Forelimb muscle (tissue), 1 donor: Measurements from ENCODE around the gene ACTRT2. TPM values are rescaled to one million over a fixed set of nuclear protein-coding genes. Genes with fewer than 3 reads are reported as not detected.

Experiments used
- DNase-seq: peaks from one replicate; pipeline ENCODE4 v3.0.0-alpha.2; 2013; ENCODE audit warnings: low read depth
- polyA plus RNA-seq: library from polyadenylated mRNA; unstranded; fragments of 120-200 nt; gene quantifications from one replicate; pipeline ENCODE4 v1.2.1, GENCODE V29; 2013; ENCODE audit not compliant: insufficient read length

ACTRT2 gene
- polyA plus RNA-seq, 1 donor = not detected

DNA sequence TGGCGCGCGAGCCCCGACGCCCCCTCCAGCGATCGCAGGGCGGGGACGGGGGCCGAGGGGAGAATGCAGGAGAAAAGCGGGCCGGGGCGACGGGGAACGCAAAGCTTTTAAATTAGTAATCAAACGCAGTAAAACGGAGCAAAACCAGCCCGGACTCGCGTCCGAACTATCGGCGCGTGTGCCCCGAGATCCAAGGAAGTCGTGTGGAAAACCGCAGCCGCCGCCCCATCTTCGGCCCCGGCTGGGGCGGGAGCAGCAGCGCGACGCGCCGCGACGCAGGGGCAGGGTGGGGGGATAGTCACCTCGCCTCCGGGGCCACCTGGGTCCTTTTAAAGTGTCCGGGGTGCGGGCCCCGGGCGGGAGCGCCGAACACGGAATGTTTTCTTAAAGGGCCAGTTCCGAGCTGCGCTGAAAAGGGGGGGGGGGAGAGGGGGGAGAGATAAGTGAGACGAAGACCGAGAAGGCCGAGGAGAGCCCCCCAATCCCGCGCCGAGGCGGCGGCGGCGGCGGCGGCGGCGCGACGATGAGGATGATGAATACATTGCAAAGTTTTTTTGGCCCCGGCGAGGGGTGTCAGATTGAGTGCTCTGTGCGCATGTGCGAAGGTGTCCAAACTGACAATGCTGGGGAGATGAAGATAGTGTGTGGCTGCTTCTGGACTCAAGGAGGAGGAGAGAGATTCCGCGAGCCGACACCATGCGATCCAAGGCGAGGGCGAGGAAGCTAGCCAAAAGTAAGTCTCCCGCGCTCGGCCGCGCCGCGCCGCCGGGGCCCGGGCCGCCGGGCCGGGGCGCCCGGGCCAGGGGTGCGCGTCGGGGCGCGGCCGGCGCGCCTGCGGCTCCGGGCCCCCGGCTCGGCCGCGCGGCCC is 47.5 kb downstream of the ACTRT2 start, which contains the start of gene PRDM16:
PRDM16 (plus strand) TSS at position 640 of the 868 bp plus-strand sequence; CDS start at position 697, 57 bp downstream.
- no peak for DNase-seq

- DNase-seq = peak; percentile 26
Measured at GRCh38 chr1:3069491-3070308, 48.4 kb downstream of the ACTRT2 start.

DNA sequence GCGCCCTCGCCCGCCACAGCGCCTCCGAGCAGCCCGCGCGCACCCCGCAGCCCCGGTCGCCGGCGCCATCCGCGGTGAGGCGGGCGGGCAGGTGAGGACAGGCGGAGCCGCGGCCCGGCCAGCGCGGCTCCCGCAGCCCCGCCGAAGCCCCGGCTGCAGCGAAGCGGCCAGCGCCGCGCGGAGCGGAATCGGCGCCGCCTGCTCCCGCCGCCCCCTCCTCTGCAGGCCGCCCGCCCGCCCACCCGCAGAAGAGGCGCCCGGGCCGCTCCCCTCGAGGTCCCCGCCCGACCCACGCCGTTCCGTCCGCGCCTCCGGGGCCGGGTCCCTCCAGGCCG is 49.0 kb downstream of the ACTRT2 start:
- no peak for DNase-seq

DNA sequence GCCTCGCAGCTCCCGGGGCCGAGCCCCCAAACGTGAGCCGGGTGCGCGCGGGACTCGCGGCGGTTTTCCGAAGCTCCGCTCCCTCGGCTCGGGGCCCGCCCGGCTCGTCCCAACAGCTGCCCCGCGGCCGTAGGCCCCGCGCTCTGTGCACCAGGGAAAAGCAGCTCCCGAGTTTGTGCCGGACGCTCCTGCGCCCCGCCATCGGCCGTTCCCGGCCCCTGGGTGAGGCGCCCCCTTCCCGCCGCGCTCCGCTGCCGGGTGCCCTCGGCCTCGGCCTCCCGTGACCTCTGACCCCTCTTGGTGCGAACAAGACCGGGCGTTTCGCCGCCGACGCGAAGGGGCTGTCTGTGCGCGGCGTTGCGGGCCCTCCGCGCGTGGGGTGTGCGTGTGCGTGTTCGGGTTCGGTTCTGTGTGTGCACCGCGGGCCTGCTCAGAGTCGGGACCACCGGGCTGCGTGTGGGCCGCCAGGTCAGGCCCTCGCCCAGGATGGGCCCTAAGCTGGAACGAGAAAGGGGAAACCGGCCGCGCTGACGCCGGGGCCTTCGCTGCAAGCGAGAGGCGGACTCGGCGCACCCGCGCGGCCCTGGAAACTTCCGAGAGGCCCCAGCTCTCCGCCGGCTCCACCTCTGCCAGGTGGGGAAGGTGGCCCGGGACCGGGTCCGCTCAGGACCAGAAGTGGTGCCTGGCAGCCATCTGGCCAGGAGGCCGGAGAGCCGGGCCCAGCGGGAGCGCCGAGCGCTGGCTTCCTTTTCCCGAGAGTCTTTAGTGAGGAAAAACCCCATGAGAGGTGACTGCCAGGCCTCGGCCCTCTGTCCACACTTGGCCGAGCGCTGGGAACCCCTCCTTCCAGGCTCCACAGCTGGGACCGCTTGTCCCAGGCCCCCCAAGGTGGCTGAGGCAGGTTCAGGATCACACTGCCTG is 49.6 kb downstream of the ACTRT2 start:
- no peak for DNase-seq

DNA sequence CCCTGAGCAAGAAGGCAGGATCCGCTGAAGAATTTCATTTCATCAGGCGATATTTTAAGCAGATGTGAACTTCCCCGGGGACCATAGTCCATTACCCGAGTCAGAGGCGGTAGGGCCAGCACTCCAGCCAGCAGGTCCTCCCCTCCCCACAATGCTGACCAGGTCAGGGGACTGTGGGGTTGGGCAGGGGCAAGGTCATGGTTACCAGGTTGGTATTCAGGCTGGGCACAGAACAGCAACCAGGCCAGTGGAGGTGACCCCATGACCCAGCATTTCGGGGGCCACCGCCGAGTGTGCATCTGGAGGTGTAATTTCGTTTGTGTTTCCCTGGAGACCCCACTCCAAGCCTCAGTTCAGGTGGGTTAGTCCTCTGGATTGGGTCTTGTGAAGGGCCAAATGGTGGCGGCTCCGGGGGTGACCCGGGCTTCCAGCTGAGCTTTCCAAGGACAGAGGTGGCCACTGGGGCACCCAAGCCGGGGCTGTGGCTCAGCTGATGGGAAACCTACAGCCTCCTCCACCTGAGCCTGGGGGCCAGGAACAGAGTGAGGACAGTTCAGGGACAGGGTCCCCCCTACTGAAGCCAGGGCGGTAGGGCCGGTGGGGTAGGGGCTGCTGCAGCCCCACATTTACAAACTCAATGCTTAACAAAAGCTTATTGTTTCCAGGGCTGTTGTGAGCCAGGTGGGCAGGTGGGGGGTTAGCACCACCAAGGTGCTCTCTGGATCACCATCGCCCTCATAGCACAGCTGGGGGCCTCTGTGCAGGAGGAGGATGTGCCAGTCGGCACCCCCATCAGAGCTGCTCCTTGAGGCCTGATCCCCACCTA is 50.5 kb downstream of the ACTRT2 start:
- DNase-seq = no peak

Other genes with a start within 250 kb of the ACTRT2 start
- 0.32 TPM for gene TTC34, start 219.8 kb upstream of the ACTRT2 start, polyA plus RNA-seq
- gene PRDM16, start 47.7 kb downstream of the ACTRT2 start, polyA plus RNA-seq = 0.62 TPM